H1 (cell line): ENCODE results near the gene LIMS1. TPM values are rescaled to one million over a fixed set of nuclear protein-coding genes. Genes with fewer than 3 reads are reported as not detected.

Source experiments
- CTCF ChIA-PET: fragments of 300-600 bp; sonication (Branson Sonifier 250); formaldehyde crosslinking; loops from one replicate; lab custom pipeline; 2021; ENCODE audit not compliant: partially characterized antibody; lab: Charles Lee
- POLR2A ChIA-PET: fragments of 300-600 bp; sonication (Branson Sonifier 250); formaldehyde crosslinking; loops from one replicate; lab custom pipeline; 2021; ENCODE audit warnings: inconsistent platforms; ENCODE audit not compliant: partially characterized antibody; lab: Charles Lee
- DNase-seq, 2 experiments: peaks; one replicate each; pipeline versions ENCODE4 v3.0.0 to v3.0.0-alpha.2; 2010 to 2022; ENCODE audit warnings: low spot score in 2 of 2, low read depth in 1 of 2, mixed read lengths in 1 of 2
- FAIRE-seq: peaks from 2 replicates; lab custom pipeline; 2011; peaks lifted over from hg19 to GRCh38; lab: Jason Lieb, UNC
- H2AFZ ChIP-seq: 2 replicates; pipeline ENCODE4 v1.8.1; 2012; ENCODE audit warnings: low read length, inconsistent platforms
- H2AK5ac ChIP-seq: 2 replicates; pipeline ENCODE4 v1.6.1; 2013; ENCODE audit warnings: low read depth, low read length
- H2BK120ac ChIP-seq: replicated peaks from 2 replicates; pipeline ENCODE3; 2013; ENCODE audit warnings: low read depth, low read length, inconsistent platforms
- H2BK12ac ChIP-seq: 2 replicates; pipeline ENCODE4 v1.6.1; 2013; ENCODE audit warnings: low read depth, low read length
- H2BK15ac ChIP-seq: 2 replicates; pipeline ENCODE4 v1.6.1; 2013; ENCODE audit warnings: low read length
- H2BK20ac ChIP-seq: 2 replicates; pipeline ENCODE4 v1.6.1; 2013; ENCODE audit warnings: low read length
- H2BK5ac ChIP-seq: 2 replicates; pipeline ENCODE4 v1.6.1; 2013; ENCODE audit warnings: low read depth, low read length
- H3K14ac ChIP-seq: 2 replicates; pipeline ENCODE4 v1.6.1; 2013; ENCODE audit warnings: inconsistent platforms; ENCODE audit not compliant: insufficient read length
- H3K18ac ChIP-seq: 2 replicates; pipeline ENCODE4 v1.6.1; 2013; ENCODE audit warnings: low read length; ENCODE audit errors: extremely low read depth
- H3K23ac ChIP-seq: 2 replicates; pipeline ENCODE4 v1.6.1; 2013; ENCODE audit warnings: inconsistent platforms; ENCODE audit not compliant: insufficient read length
- H3K23me2 ChIP-seq: 2 replicates; pipeline ENCODE4 v1.6.1; 2013; ENCODE audit warnings: low read depth, low read length
- H3K27ac ChIP-seq: 2 replicates; pipeline ENCODE4 v1.6.1; 2011; ENCODE audit warnings: low read depth, low read length, inconsistent platforms
- H3K27me3 ChIP-seq, 4 experiments: replicated peaks in 1 of 4; 1 replicate in 1 of 4; 2 replicates in 3 of 4; pipeline versions ENCODE4 v1.6.1 to v1.8.1; 2011 to 2013; ENCODE audit warnings: low read length in 3 of 4, mild to moderate bottlenecking in 3 of 4, inconsistent platforms in 2 of 4, mixed read lengths in 2 of 4, moderate library complexity in 1 of 4; ENCODE audit not compliant: control insufficient read depth in 3 of 4, insufficient read depth in 3 of 4; ENCODE audit errors: extremely low read depth in 1 of 4
- H3K36me3 ChIP-seq, 4 experiments: 2 replicates each; pipeline versions ENCODE4 v1.6.1 to v1.8.1; 2011 to 2013; ENCODE audit warnings: mild to moderate bottlenecking in 4 of 4, low read length in 3 of 4, moderate library complexity in 2 of 4, control low read depth in 1 of 4, inconsistent platforms in 1 of 4; ENCODE audit not compliant: insufficient read depth in 4 of 4, control insufficient read depth in 2 of 4
- H3K4ac ChIP-seq: replicated peaks from 2 replicates; pipeline ENCODE3; 2013; ENCODE audit warnings: low read length, low read depth, mixed read lengths, inconsistent platforms; ENCODE audit not compliant: insufficient read length
- H3K4me1 ChIP-seq, 4 experiments: replicated peaks in 1 of 4; 1 replicate in 1 of 4; 2 replicates in 3 of 4; pipeline versions ENCODE4 v1.6.1 to v1.8.1; 2011 to 2013; ENCODE audit warnings: low read length in 3 of 4, inconsistent platforms in 2 of 4, mixed read lengths in 1 of 4; ENCODE audit not compliant: insufficient read depth in 4 of 4, control insufficient read depth in 3 of 4
- H3K4me2 ChIP-seq, 2 experiments: 2 replicates each; pipeline versions ENCODE4 v1.6.1 to v1.8.1; 2011 to 2013; ENCODE audit warnings: low read depth in 2 of 2, low read length in 2 of 2, control low read depth in 1 of 2, inconsistent platforms in 1 of 2, mild to moderate bottlenecking in 1 of 2; ENCODE audit not compliant: insufficient read depth in 1 of 2
- H3K4me3 ChIP-seq, 4 experiments: fragments of 200-600, 300-600 bp in 1 of 4; sonication (generic), shearing (Covaris generic), sonication (Bioruptor Twin) in 1 of 4; 2 replicates each; pipeline versions ENCODE4 v1.5.1 to v1.8.1; 2011 to 2016; ENCODE audit warnings: low read length in 4 of 4, low read depth in 3 of 4, control low read depth in 2 of 4, inconsistent platforms in 2 of 4, mild to moderate bottlenecking in 2 of 4, mixed read lengths in 1 of 4, moderate library complexity in 1 of 4; ENCODE audit not compliant: insufficient read depth in 2 of 4; ENCODE audit errors: extremely low read depth in 1 of 4
- H3K56ac ChIP-seq: replicated peaks from 2 replicates; pipeline ENCODE3; 2013; ENCODE audit warnings: low read depth, mild to moderate bottlenecking, mixed read lengths, low read length, inconsistent platforms; ENCODE audit not compliant: insufficient read length
- H3K79me1 ChIP-seq: 2 replicates; pipeline ENCODE4 v1.6.1; 2013; ENCODE audit warnings: low read depth, low read length, control low read depth
- H3K79me2 ChIP-seq, 2 experiments: 2 replicates each; pipeline versions ENCODE4 v1.6.1 to v1.8.1; 2012 to 2013; ENCODE audit warnings: low read length in 2 of 2, mild to moderate bottlenecking in 2 of 2, inconsistent platforms in 1 of 2; ENCODE audit not compliant: insufficient read depth in 2 of 2, control insufficient read depth in 1 of 2
- H3K9ac ChIP-seq, 4 experiments: replicated peaks in 1 of 4; 1 replicate in 1 of 4; 2 replicates in 3 of 4; pipeline versions ENCODE4 v1.6.1 to v1.8.1; 2011 to 2013; ENCODE audit warnings: low read depth in 3 of 4, low read length in 3 of 4, control low read depth in 2 of 4, mild to moderate bottlenecking in 2 of 4, moderate library complexity in 2 of 4, inconsistent platforms in 1 of 4; ENCODE audit errors: extremely low read depth in 1 of 4
- H3K9me3 ChIP-seq, 2 experiments: 2 replicates each; pipeline versions ENCODE4 v1.6.1 to v1.8.1; 2012 to 2013; ENCODE audit warnings: mild to moderate bottlenecking in 2 of 2, moderate library complexity in 2 of 2, control low read depth in 1 of 2, inconsistent platforms in 1 of 2, low read depth in 1 of 2, low read length in 1 of 2, mixed read lengths in 1 of 2; ENCODE audit not compliant: insufficient read depth in 2 of 2
- H4K20me1 ChIP-seq, 2 experiments: replicated peaks in 1 of 2; 2 replicates each; pipeline versions ENCODE3 to v1.8.1; 2011 to 2013; ENCODE audit warnings: inconsistent platforms in 2 of 2, low read length in 2 of 2, mild to moderate bottlenecking in 1 of 2; ENCODE audit not compliant: insufficient read depth in 2 of 2, control insufficient read depth in 1 of 2
- H4K5ac ChIP-seq: 2 replicates; pipeline ENCODE4 v1.6.1; 2013; ENCODE audit warnings: low read length, low read depth, mixed read lengths, inconsistent platforms; ENCODE audit not compliant: insufficient read length
- H4K8ac ChIP-seq: 2 replicates; pipeline ENCODE4 v1.8.0; 2013; ENCODE audit warnings: mild to moderate bottlenecking, moderate library complexity, low read length, inconsistent platforms; ENCODE audit not compliant: insufficient read depth; ENCODE audit errors: extremely low read depth
- H4K91ac ChIP-seq: replicated peaks from 2 replicates; pipeline ENCODE3; 2013; ENCODE audit warnings: low read length, mixed read lengths, inconsistent platforms; ENCODE audit not compliant: insufficient read length
- CEBPB ChIP-seq: IDR thresholded peaks from 2 replicates; pipeline ENCODE4 v1.6.1; 2012; ENCODE audit warnings: low read depth, low read length
- JUND ChIP-seq: IDR thresholded peaks from 2 replicates; pipeline ENCODE4 v1.6.1; 2011; ENCODE audit warnings: mild to moderate bottlenecking, improper control_type of control experiment, low read length
- KDM5A ChIP-seq: fragments of 200-600 bp; IDR thresholded peaks from 2 replicates; pipeline ENCODE4 v1.7.1; 2012; ENCODE audit warnings: mild to moderate bottlenecking, low read length, inconsistent platforms, mixed read lengths
- NANOG ChIP-seq: IDR thresholded peaks from 2 replicates; pipeline ENCODE4 v1.6.1; 2011; ENCODE audit warnings: low read length, low read depth, mild to moderate bottlenecking, inconsistent platforms; ENCODE audit not compliant: insufficient read depth, poor library complexity, severe bottlenecking
- PHF8 ChIP-seq: fragments of 200-600 bp; sonication (generic); conservative IDR thresholded peaks from 2 replicates; pipeline ENCODE4 v1.7.1; 2012; ENCODE audit warnings: low read depth, mild to moderate bottlenecking, inconsistent platforms, low read length, moderate library complexity
- POLR2A ChIP-seq, 2 experiments: IDR thresholded peaks; 1 replicate in 1 of 2; 2 replicates in 1 of 2; pipeline ENCODE4 v1.6.1; 2011; ENCODE audit warnings: low read depth in 2 of 2, low read length in 2 of 2, mild to moderate bottlenecking in 2 of 2; ENCODE audit errors: control extremely low read depth in 1 of 2
- RFX5 ChIP-seq: IDR thresholded peaks from 2 replicates; pipeline ENCODE4 v1.6.1; 2011; ENCODE audit warnings: low read depth, low read length, improper control_type of control experiment, borderline replicate concordance
- RXRA ChIP-seq: IDR thresholded peaks from 2 replicates; pipeline ENCODE4 v1.6.1; 2011; ENCODE audit warnings: low read depth, mild to moderate bottlenecking, low read length, moderate library complexity; ENCODE audit not compliant: insufficient read depth
- SAP30 ChIP-seq: fragments of 300-600 bp; sonication (generic); IDR thresholded peaks from 2 replicates; pipeline ENCODE4 v1.7.1; 2012; ENCODE audit warnings: low read length, moderate library complexity, mild to moderate bottlenecking, inconsistent platforms; ENCODE audit not compliant: insufficient read depth, insufficient replicate concordance
- SIN3A ChIP-seq, 2 experiments: IDR thresholded peaks in 1 of 2; conservative IDR thresholded peaks in 1 of 2; 2 replicates each; pipeline ENCODE4 v1.6.1; 2011 to 2012; ENCODE audit warnings: low read length in 2 of 2, improper control_type of control experiment in 1 of 2, low read depth in 1 of 2, mild to moderate bottlenecking in 1 of 2
- SIRT6 ChIP-seq: IDR thresholded peaks from one replicate; pipeline ENCODE4 v1.7.1; 2012; ENCODE audit warnings: low read length, inconsistent platforms
- SP4 ChIP-seq: IDR thresholded peaks from 2 replicates; pipeline ENCODE4 v1.6.1; 2012; ENCODE audit warnings: low read length, inconsistent platforms
- TBP ChIP-seq: IDR thresholded peaks from 2 replicates; pipeline ENCODE4 v1.6.1; 2011; ENCODE audit warnings: low read depth, low read length, improper control_type of control experiment
- WGBS, 2 experiments: shearing (Covaris generic) in 1 of 2; methylation state at CpG; one replicate each; pipeline versions ENCODE4 v1.1.6 to v1.1.7; 2013 to 2015; ENCODE audit warnings: low lambda C conversion rate in 2 of 2, mixed read lengths in 2 of 2, inconsistent platforms in 1 of 2, low coverage in 1 of 2, missing lambda C conversion rate in 1 of 2; ENCODE audit not compliant: insufficient replicate concordance in 2 of 2, insufficient coverage in 1 of 2, insufficient read length in 1 of 2; ENCODE audit errors: extremely low coverage in 1 of 2, missing lambda C conversion rate in 1 of 2; 5-methylcytosine and 5-hydroxymethylcytosine counted together
- polyA plus RNA-seq, 7 experiments: library from polyadenylated mRNA; depleted of rRNA in 3 of 7; stranded (reverse) in 5 of 7; unstranded in 2 of 7; fragments of >200 nt in 5 of 7; fragments of 200-250 nt in 2 of 7; gene quantifications; 1 replicate in 5 of 7; 2 replicates in 1 of 7; 4 replicates in 1 of 7; pipeline versions ENCODE4 v1.2.1 to v1.2.3, GENCODE V29; 2011 to 2013; ENCODE audit warnings: missing spikeins in 2 of 7, mixed read lengths in 2 of 7
- total RNA-seq: library from RNA; stranded (reverse); fragmentation: NEBNext Ultra II Directional; extraction: Animal tissue kit (Norgen Biotek cat#: 25700); gene quantifications from 2 replicates; pipeline ENCODE4 v1.2.1, GENCODE V29; 2021
- TF ChIP-seq, protein P1 (sequence below): IDR thresholded peaks from 2 replicates; pipeline ENCODE4 v1.6.1; 2011; ENCODE audit warnings: low read depth, mild to moderate bottlenecking, low read length; ENCODE audit not compliant: insufficient read depth

The LIMS1 gene
- total and polyA plus RNA-seq, 2 of the 8 experiments (the other 6 are each of a cell fraction or from before 2014, with no cell fraction given): 24.1 to 36.7 TPM

GRCh38 chr2:108641756-108642155, 107.5 kb downstream of the LIMS1 start:
- Histone ChIP-seq H4K20me1 (peaks cover 0 to 3% of the 10 kb centered on the region in 2 experiments), H2BK120ac (no peak overlapping the region), H2AK5ac (no peak overlapping the region), H3K79me1 (no peaks in the 10 kb centered on the region; the same call in 1 of the 2 replicates), H2AFZ (no peak overlapping the region), H2BK12ac (no peak overlapping the region), H2BK15ac (no peak overlapping the region), H3K9ac (no peak overlapping the region), H3K27me3 (no peaks in the 10 kb centered on the region), H3K14ac (no peak overlapping the region), H3K4me3 (no peak overlapping the region), H4K91ac (no peak overlapping the region), H3K18ac (no peak overlapping the region), H3K9me3 (no peaks in the 10 kb centered on the region), H3K23ac (no peak overlapping the region), H4K5ac (no peak overlapping the region), H3K4me1 (peaks cover 0 to 2% (median 1%) of the 10 kb centered on the region in 4 experiments; a peak in 1 of 7 replicates), H3K27ac (no peak overlapping the region), H3K79me2 (peaks cover 0 to 2% of the 10 kb centered on the region in 2 experiments; a peak in 1 of 4 replicates), H2BK5ac (no peak overlapping the region), H3K4me2 (no peak overlapping the region), H3K56ac (no peak overlapping the region), H3K4ac (no peak overlapping the region), H2BK20ac (no peak overlapping the region), H4K8ac (no peak overlapping the region), H3K36me3 (no peaks in the 10 kb centered on the region), H3K23me2 (no peaks in the 10 kb centered on the region)
- POLR2A ChIA-PET: no interaction called here
- CTCF ChIA-PET: interaction anchor here (0.6 to 0.7 kb wide), 2 partner anchors 44 to 228 kb away, joined by 3 read pairs; no protein-coding TSS in a partner anchor
- no peak for DNase-seq
- FAIRE-seq: no peak
- 87% methylated on average over 2 of the region's 2 CpGs; no CpG with 5 or more reads in 1 of the 2 experiments for WGBS, 2 experiments
- TF ChIP-seq POLR2A (IDR thresholded peaks at IDR 0.05; ENCODE audit: control extremely low read depth in 1 of 2, low read depth in 2 of 2, low read length in 2 of 2): no peak
- TF ChIP-seq SAP30: no peak
- TF ChIP-seq SIN3A (conservative IDR thresholded peaks at IDR 0.05 in 1 of 2, IDR thresholded peaks at IDR 0.05 in 1 of 2; ENCODE audit: low read depth in 1 of 2, low read length in 2 of 2): no peak
- TF ChIP-seq RXRA: no peak
- no peak for TF ChIP-seq NANOG
- TF ChIP-seq SP4: no peak
- TF ChIP-seq PHF8: no peak
- no peak for TF ChIP-seq KDM5A
- TF ChIP-seq JUND: no peak
- TF ChIP-seq RFX5: no peak
- TF ChIP-seq, protein P1, sequence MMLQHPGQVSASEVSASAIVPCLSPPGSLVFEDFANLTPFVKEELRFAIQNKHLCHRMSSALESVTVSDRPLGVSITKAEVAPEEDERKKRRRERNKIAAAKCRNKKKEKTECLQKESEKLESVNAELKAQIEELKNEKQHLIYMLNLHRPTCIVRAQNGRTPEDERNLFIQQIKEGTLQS: no peak
- no peak for TF ChIP-seq TBP
- TF ChIP-seq SIRT6: no peak
- no peak for TF ChIP-seq CEBPB
